HAP-1 (cell line): ENCODE measurements around the gene SERPINA1.

ENCODE experiments used
- DNase-seq, 2 experiments: peaks; one replicate each; pipeline ENCODE4 v3.0.0-alpha.2; 2016 to 2020; ENCODE audit warnings: low spot score in 2 of 2
- H3K27me3 ChIP-seq: fragments of 250-450 bp; sonication (Bioruptor Pico); 2 replicates; pipeline ENCODE4 v1.5.1; 2020; ENCODE audit warnings: low read depth, mild to moderate bottlenecking, moderate library complexity
- H3K36me3 ChIP-seq: fragments of 250-450 bp; sonication (Bioruptor Pico); replicated peaks from 2 replicates; pipeline ENCODE4 v1.5.1; 2020; ENCODE audit warnings: mild to moderate bottlenecking
- H3K4me1 ChIP-seq: fragments of 250-450 bp; sonication (Bioruptor Pico); 2 replicates; pipeline ENCODE4 v1.5.1; 2020; ENCODE audit warnings: mild to moderate bottlenecking
- H3K4me3 ChIP-seq: fragments of 250-450 bp; sonication (Bioruptor Pico); 2 replicates; pipeline ENCODE4 v1.5.1; 2020; ENCODE audit warnings: mild to moderate bottlenecking, moderate library complexity
- H3K9me3 ChIP-seq: fragments of 250-450 bp; sonication (Bioruptor Pico); 2 replicates; pipeline ENCODE4 v1.5.1; 2020; ENCODE audit warnings: mild to moderate bottlenecking, moderate library complexity
- in situ Hi-C: fragments of 300-500 bp; cut with MboI; formaldehyde crosslinking; loops from 3 replicates; pipeline ENCODE4 v1.14.3; 2020; ENCODE audit warnings: low sequenced_read_pairs, inconsistent platforms, mixed read lengths

The SERPINA1 gene

GRCh38 chr14:94394025-94394493 lies 5.7 kb upstream of the SERPINA1 start:
- H3K4me3 ChIP-seq, result no peak overlapping the region
- DNase-seq, result no peak
- H3K27me3 ChIP-seq, result no peaks in the 10 kb centered on the region
- H3K4me1 ChIP-seq, result peaks cover 37% of the 10 kb centered on the region
- no peaks in the 10 kb centered on the region for H3K9me3 ChIP-seq
- in situ Hi-C loops, result no loop called here
- H3K36me3 ChIP-seq, result no peaks in the 10 kb centered on the region

DNA sequence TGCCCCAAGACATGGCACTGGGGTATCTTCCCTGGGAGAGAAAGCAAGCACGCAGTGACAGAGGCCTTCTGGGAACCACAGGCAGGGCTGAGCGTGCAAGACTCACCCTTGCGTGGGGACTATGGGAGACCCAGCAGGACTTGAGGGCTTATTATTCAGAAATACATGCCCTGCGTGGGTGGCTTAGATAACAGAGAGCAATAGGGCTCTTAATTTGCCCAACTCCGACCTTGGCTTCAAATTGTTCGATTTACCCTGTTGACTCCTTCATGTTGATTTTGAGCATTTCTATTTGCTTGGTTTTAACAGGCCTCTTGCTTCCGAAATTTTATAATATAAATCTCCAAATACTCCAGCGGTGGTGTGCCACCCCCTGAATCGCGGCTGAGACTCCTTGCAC lies 5.1 kb upstream of the SERPINA1 start:
- in situ Hi-C loops, result no loop called here
- Histone ChIP-seq H3K27me3 (no peaks in the 10 kb centered on the region), H3K9me3 (no peaks in the 10 kb centered on the region), H3K36me3 (no peaks in the 10 kb centered on the region), H3K4me1 (peaks cover 31% of the 10 kb centered on the region), H3K4me3 (no peak overlapping the region)
- no peak for DNase-seq

- no peak for DNase-seq
- Histone ChIP-seq H3K9me3 (no peaks in the 10 kb centered on the region), H3K27me3 (no peaks in the 10 kb centered on the region), H3K36me3 (no peaks in the 10 kb centered on the region), H3K4me3 (no peak overlapping the region), H3K4me1 (peaks cover 22% of the 10 kb centered on the region)
- in situ Hi-C loops, result no loop called here
Observed at GRCh38 chr14:94392510-94392935, 4.1 kb upstream of the SERPINA1 start.

GRCh38 chr14:94391281-94391975 lies 3.0 kb upstream of the SERPINA1 start:
- H3K36me3 ChIP-seq, result no peaks in the 10 kb centered on the region
- in situ Hi-C loops, result no loop called here
- no peak for DNase-seq
- H3K9me3 ChIP-seq, result no peaks in the 10 kb centered on the region
- H3K4me3 ChIP-seq, result no peak overlapping the region
- H3K27me3 ChIP-seq, result no peaks in the 10 kb centered on the region
- H3K4me1 ChIP-seq, result peaks cover 15% of the 10 kb centered on the region

GRCh38 chr14:94390372-94391086 lies 2.1 kb upstream of the SERPINA1 start:
- Histone ChIP-seq H3K36me3 (no peaks in the 10 kb centered on the region), H3K4me1 (peaks cover 6% of the 10 kb centered on the region), H3K9me3 (no peaks in the 10 kb centered on the region), H3K27me3 (no peaks in the 10 kb centered on the region), H3K4me3 (no peak overlapping the region)
- in situ Hi-C loops, result no loop called here
- no peak for DNase-seq

GRCh38 chr14:94389731-94390371 lies 1.4 kb upstream of the SERPINA1 start:
- Histone ChIP-seq H3K4me3 (no peak overlapping the region), H3K27me3 (no peaks in the 10 kb centered on the region)

GRCh38 chr14:94389104-94389469 lies 685 bp upstream of the SERPINA1 start:
- Histone ChIP-seq H3K9me3 (no peaks in the 10 kb centered on the region), H3K36me3 (no peaks in the 10 kb centered on the region), H3K27me3 (no peaks in the 10 kb centered on the region), H3K4me1 (no peaks in the 10 kb centered on the region), H3K4me3 (no peak overlapping the region)
- DNase-seq, result no peak
- in situ Hi-C loops, result no loop called here

More at GRCh38 chr14:94389731-94390371, 1.4 kb upstream of the SERPINA1 start:
- H3K9me3 ChIP-seq, result no peaks in the 10 kb centered on the region
- no peaks in the 10 kb centered on the region for H3K36me3 ChIP-seq
- no peaks in the 10 kb centered on the region; the same call in 1 of the 2 replicates for H3K4me1 ChIP-seq
- no peak for DNase-seq
- in situ Hi-C loops, result no loop called here

DNA sequence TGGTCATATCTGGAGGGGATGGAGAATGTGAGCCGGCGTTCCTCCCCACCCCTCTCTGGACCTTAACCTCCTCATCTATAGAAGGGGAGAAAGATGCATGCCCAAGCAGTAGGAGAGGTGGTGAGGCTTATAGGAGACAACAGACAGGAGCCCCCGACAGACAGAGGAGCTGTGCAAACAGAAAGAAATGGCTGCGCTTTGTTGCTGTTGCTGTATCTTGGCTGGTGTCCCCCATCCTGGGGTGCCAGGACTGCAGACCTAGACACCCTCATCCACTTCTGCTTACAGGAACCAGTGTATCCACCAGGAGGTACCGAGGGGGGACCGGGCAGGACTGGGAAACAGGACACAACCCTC lies 397 bp downstream of the SERPINA1 start:
- DNase-seq, result no peak
- in situ Hi-C loops, result no loop called here
- H3K27me3 ChIP-seq, result no peaks in the 10 kb centered on the region
- no peak overlapping the region for H3K4me3 ChIP-seq
- H3K36me3 ChIP-seq, result no peaks in the 10 kb centered on the region
- H3K9me3 ChIP-seq, result no peaks in the 10 kb centered on the region
- H3K4me1 ChIP-seq, result no peaks in the 10 kb centered on the region

DNA sequence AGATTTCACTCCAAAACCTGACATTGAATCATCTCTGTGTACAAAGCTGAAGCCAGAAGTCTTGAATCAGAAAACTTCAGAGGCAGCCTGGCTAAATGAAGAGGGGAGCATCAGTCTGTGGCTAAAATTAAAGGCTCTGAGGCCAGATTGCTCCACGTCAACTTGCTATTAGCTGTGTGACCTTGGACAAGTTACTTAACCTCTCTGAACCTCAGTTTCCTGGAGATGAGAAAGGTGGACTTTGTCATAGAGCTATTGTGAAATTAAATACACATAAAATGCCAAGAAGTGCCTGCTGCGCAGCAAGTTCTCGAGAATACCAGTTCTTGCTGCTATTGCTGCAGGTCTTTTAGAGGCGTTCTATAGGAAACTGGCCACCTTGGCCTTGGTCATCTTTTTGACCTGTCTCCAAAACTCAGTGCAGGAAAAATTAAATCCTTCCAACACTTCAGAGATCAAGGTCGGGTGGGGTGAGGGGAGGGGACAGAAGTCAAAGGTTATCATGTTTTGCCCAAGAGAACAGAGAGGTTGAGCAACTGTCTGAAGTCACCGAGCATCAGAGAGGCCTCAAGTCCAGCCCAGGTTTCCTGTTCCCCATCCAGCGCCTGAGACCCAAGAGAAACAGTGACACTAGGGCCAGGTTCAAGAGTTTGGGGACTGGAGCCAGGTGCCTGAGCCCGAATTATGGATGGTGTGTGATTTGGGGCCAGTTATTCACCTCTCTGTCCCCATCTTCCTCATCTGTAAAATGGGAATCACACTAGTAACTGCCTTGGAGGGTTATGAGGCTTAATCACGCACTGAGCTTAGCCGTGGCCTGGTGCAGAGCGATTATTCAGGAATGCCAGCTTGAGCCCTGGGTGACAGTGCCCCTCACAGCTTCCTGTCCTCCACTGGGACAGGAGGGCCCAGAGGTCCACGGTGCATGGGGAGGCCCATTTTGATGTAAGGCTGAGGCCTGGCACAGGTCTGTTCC lies 1.1 kb downstream of the SERPINA1 start:
- in situ Hi-C loops, result no loop called here
- Histone ChIP-seq H3K27me3 (no peaks in the 10 kb centered on the region), H3K9me3 (no peaks in the 10 kb centered on the region), H3K4me1 (no peaks in the 10 kb centered on the region), H3K36me3 (no peaks in the 10 kb centered on the region), H3K4me3 (no peak overlapping the region)
- DNase-seq, result no peak

DNA sequence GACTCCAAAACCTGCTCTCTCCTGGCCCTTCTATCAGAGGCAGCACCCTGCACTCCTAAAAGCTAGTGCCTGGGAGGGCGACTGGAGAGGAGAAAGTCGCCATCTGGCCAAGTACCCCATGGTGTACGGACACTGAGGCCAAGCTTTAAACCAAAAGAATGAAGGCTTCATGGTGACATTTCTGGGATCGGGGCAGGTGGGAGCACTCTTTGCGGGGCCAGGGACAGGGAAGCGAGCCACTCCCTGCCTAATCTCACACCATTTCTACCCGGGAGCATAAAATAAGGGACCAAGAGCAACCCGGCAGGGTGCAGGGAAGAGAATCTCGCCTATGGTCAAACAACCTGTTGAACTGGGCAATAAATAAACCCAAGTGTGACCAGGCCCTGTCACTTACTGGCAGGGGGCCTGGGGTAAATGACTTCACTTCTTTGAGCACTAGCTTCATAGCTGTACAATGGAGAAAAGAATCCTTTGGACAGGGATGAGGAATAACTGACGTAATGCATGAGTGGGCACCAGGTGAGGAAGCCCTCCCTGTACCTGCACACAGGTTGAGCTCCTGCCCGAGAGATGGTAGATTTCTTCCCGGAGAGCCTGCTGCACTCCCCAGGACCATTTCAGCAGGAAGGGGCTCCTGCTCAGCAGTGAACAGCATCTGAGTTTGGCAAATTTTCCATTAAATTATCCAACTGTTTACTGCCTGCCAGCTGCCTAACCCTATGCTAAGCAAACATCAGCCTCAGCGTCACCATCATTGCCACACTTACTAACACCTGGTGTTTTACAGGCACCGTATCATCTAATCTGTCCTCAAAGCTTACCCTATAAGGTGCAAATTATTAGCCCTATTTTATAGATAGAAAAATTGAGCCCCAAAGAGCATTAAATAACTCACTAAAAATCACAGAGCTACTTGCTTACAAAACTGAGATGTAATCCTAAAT lies 2.0 kb downstream of the SERPINA1 start:
- DNase-seq, result no peak
- Histone ChIP-seq H3K27me3 (no peaks in the 10 kb centered on the region), H3K9me3 (no peaks in the 10 kb centered on the region), H3K4me1 (peaks cover 5% of the 10 kb centered on the region; the same call in 1 of the 2 replicates), H3K4me3 (no peak overlapping the region), H3K36me3 (no peaks in the 10 kb centered on the region)
- in situ Hi-C loops, result no loop called here

DNA sequence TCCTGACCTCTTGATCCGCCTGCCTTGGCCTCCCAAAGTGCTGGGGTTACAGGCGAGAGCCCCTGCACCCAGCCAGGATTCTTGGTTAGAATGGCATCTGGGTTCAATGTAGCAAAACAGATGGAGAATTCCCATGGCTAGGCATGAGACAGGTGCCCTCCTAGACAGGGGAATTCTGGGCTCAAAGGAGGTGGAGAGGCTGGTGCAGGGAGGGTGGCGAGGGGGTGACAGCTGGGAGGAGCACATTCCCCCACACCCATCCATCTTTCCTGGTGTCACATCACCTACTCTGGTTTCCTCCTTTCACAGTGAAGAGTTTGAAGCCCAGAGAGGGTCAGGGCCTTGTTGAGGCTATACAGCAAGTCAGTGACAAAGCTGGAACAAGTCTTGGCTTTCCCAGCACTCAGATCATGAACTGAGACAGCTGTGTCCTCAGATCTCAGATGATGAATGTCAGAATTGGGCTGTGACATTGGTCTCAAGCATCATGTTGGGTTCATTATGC lies 2.8 kb downstream of the SERPINA1 start:
- Histone ChIP-seq H3K4me3 (no peak overlapping the region), H3K36me3 (no peaks in the 10 kb centered on the region), H3K9me3 (no peaks in the 10 kb centered on the region), H3K4me1 (peaks cover 5% of the 10 kb centered on the region; the same call in 1 of the 2 replicates), H3K27me3 (no peaks in the 10 kb centered on the region)
- in situ Hi-C loops, result no loop called here
- DNase-seq, result no peak

- in situ Hi-C loops, result no loop called here
- H3K36me3 ChIP-seq, result no peaks in the 10 kb centered on the region
- H3K27me3 ChIP-seq, result no peaks in the 10 kb centered on the region
- DNase-seq, result no peak
- H3K4me3 ChIP-seq, result no peak overlapping the region
- no peaks in the 10 kb centered on the region for H3K9me3 ChIP-seq
- H3K4me1 ChIP-seq, result peaks cover 5% of the 10 kb centered on the region; the same call in 1 of the 2 replicates
Observed at GRCh38 chr14:94384342-94384741, 4.1 kb downstream of the SERPINA1 start.
